ENCODE measurements around the gene CHGA.

DNA sequence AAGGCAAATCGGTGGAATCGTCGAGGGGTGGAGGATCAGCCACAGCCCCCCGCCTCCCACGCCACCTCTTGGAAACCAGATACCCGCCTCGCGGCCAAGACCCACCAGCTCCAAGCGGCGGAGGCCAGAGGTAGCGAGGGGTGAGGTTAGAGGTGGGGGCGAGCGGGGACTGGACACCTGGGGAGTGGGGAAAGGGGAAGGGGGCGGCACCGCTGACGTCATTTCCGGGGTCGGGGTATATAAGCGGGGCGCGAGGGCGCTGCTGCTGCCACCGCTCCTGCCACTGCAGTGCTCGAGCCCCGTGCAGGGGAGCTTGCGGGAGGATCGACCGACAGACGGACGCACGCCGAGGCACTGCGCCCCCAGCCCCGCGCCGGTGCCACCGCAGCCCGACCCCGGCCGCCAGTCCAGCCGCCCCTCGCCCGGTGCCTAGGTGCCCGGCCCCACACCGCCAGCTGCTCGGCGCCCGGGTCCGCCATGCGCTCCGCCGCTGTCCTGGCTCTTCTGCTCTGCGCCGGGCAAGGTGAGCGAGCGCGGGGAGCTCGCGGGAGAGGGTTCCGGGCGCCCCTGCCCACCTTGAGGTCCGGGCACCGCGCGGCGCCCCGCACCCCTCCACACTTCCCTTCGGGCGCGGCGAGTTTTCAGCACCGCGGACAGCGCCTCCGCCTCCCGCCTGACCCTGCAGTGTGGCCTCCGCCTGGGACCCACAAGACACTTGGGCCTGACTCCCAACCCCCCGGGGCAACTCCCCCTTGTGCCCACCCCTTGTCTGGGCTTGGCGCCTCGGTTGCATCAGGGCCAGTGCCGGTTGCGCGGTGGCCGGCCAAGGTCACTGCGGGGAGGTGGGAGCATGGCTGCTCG is at the start of gene CHGA:
- TF ChIP-seq, protein P1, sequence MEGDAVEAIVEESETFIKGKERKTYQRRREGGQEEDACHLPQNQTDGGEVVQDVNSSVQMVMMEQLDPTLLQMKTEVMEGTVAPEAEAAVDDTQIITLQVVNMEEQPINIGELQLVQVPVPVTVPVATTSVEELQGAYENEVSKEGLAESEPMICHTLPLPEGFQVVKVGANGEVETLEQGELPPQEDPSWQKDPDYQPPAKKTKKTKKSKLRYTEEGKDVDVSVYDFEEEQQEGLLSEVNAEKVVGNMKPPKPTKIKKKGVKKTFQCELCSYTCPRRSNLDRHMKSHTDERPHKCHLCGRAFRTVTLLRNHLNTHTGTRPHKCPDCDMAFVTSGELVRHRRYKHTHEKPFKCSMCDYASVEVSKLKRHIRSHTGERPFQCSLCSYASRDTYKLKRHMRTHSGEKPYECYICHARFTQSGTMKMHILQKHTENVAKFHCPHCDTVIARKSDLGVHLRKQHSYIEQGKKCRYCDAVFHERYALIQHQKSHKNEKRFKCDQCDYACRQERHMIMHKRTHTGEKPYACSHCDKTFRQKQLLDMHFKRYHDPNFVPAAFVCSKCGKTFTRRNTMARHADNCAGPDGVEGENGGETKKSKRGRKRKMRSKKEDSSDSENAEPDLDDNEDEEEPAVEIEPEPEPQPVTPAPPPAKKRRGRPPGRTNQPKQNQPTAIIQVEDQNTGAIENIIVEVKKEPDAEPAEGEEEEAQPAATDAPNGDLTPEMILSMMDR (IDR thresholded peaks at IDR 0.05) = no peak
- TF ChIP-seq POLR2A (IDR thresholded peaks at IDR 0.05) = no peak
